ENCODE measurements around the gene PRR23E. TPM values are rescaled to one million over a fixed set of nuclear protein-coding genes. Genes with fewer than 3 reads are reported as not detected.

Gene PRR23E
- total and polyA plus RNA-seq, 2 experiments from 2014 or later, result not detected

DNA sequence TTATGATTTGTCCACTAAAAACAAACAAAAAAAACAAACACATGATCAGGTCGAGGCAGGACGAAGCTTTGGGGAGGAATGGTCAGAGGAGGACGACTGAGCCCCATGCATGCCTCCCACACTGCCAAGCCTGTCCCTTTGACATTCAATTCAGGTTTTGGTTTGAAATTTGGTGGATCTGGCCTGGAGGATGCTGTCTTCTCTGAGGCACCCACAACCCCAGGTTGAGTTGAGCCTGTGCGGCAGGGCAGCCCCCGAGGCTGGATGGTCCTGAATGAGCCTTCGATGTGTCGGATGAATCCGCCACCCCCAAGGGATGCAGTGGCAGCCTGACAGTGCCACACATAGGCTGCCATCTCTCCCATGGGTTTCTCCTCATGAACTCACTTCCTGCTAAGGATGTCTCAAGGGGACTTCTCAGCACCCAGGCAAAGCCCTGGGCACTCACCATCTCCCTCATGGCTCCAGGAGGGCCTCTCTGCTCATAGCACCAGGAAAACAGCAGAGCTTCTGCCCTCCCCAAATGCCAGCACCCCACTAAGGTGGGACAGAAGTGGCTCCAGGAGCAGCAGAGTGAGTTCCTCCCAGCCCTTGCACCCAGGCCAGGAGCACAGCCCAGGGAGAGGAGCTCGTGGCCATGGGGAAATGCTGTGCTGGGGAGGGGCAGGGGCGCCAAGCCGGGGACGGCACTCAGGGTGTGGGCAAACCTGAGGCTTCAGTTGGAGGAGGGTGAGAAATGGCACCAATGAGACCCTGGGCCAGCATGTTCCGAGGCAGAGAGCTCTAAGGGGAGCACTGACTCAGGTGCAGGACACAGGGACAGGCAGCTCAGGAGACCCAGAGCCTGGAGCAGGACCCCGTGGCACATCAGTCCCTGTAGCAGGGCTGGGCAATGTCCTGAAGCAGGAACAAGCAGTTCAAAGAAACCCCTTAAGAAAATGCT, 18.5 kb downstream of the PRR23E start:
- no peak overlapping the region for H2AFZ ChIP-seq
- no peaks in the 10 kb centered on the region for H3K36me3 Mint-ChIP-seq (ENCODE audit: low read depth)
- H3K4me3 Mint-ChIP-seq, result no peak overlapping the region
- no peaks in the 10 kb centered on the region for H3K36me3 ChIP-seq (ENCODE audit: insufficient read depth)
- no peaks in the 10 kb centered on the region for H4K20me1 ChIP-seq (replicated peaks; ENCODE audit: insufficient read depth)
- H3K27me3 Mint-ChIP-seq (ENCODE audit: insufficient read depth, low read depth, poor library complexity), result peaks cover 13% of the 10 kb centered on the region
- H3K9me2 ChIP-seq (ENCODE audit: insufficient read depth), result no peaks in the 10 kb centered on the region
- H3K4me3 ChIP-seq, result no peak overlapping the region
- H3K27me3 ChIP-seq (ENCODE audit: insufficient read depth), result no peaks in the 10 kb centered on the region
- no peak overlapping the region for H3K27ac Mint-ChIP-seq
- H3K9me3 Mint-ChIP-seq, result no peaks in the 10 kb centered on the region
- H3K27ac ChIP-seq (ENCODE audit: low read depth), result no peak overlapping the region
- no peak overlapping the region for H3K4me2 ChIP-seq
- H3K79me2 ChIP-seq (replicated peaks; ENCODE audit: insufficient read depth), result no peaks in the 10 kb centered on the region
- H3F3A ChIP-seq (replicated peaks; ENCODE audit: low read depth), result no peaks in the 10 kb centered on the region
- ATAC-seq (no peak), DNase-seq (ENCODE audit: low spot score) (no peak)
- TF ChIP-seq ZNF114 (CRISPR knock-in tag; IDR thresholded peaks at IDR 0.05), result no peak
- no peak for TF ChIP-seq JUNB (IDR thresholded peaks at IDR 0.05; ENCODE audit: unreplicated experiment)
- no peak for TF ChIP-seq REST (IDR thresholded peaks at IDR 0.05; ENCODE audit: unreplicated experiment)
- TF ChIP-seq POLR2AphosphoS5 (IDR thresholded peaks at IDR 0.05; ENCODE audit: low read depth), result no peak
- TF ChIP-seq STAT1 (IDR thresholded peaks at IDR 0.05; ENCODE audit: unreplicated experiment), result no peak
- TF ChIP-seq, protein P1, sequence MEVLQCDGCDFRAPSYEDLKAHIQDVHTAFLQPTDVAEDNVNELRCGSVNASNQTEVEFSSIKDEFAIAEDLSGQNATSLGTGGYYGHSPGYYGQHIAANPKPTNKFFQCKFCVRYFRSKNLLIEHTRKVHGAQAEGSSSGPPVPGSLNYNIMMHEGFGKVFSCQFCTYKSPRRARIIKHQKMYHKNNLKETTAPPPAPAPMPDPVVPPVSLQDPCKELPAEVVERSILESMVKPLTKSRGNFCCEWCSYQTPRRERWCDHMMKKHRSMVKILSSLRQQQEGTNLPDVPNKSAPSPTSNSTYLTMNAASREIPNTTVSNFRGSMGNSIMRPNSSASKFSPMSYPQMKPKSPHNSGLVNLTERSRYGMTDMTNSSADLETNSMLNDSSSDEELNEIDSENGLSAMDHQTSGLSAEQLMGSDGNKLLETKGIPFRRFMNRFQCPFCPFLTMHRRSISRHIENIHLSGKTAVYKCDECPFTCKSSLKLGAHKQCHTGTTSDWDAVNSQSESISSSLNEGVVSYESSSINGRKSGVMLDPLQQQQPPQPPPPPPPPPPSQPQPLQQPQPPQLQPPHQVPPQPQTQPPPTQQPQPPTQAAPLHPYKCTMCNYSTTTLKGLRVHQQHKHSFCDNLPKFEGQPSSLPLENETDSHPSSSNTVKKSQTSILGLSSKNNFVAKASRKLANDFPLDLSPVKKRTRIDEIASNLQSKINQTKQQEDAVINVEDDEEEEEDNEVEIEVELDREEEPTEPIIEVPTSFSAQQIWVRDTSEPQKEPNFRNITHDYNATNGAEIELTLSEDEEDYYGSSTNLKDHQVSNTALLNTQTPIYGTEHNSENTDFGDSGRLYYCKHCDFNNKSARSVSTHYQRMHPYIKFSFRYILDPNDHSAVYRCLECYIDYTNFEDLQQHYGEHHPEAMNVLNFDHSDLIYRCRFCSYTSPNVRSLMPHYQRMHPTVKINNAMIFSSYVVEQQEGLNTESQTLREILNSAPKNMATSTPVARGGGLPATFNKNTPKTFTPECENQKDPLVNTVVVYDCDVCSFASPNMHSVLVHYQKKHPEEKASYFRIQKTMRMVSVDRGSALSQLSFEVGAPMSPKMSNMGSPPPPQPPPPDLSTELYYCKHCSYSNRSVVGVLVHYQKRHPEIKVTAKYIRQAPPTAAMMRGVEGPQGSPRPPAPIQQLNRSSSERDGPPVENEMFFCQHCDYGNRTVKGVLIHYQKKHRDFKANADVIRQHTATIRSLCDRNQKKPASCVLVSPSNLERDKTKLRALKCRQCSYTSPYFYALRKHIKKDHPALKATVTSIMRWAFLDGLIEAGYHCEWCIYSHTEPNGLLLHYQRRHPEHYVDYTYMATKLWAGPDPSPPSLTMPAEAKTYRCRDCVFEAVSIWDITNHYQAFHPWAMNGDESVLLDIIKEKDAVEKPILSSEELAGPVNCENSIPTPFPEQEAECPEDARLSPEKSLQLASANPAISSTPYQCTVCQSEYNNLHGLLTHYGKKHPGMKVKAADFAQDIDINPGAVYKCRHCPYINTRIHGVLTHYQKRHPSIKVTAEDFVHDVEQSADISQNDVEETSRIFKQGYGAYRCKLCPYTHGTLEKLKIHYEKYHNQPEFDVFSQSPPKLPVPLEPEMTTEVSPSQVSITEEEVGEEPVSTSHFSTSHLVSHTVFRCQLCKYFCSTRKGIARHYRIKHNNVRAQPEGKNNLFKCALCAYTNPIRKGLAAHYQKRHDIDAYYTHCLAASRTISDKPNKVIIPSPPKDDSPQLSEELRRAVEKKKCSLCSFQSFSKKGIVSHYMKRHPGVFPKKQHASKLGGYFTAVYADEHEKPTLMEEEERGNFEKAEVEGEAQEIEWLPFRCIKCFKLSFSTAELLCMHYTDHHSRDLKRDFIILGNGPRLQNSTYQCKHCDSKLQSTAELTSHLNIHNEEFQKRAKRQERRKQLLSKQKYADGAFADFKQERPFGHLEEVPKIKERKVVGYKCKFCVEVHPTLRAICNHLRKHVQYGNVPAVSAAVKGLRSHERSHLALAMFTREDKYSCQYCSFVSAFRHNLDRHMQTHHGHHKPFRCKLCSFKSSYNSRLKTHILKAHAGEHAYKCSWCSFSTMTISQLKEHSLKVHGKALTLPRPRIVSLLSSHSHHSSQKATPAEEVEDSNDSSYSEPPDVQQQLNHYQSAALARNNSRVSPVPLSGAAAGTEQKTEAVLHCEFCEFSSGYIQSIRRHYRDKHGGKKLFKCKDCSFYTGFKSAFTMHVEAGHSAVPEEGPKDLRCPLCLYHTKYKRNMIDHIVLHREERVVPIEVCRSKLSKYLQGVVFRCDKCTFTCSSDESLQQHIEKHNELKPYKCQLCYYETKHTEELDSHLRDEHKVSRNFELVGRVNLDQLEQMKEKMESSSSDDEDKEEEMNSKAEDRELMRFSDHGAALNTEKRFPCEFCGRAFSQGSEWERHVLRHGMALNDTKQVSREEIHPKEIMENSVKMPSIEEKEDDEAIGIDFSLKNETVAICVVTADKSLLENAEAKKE (CRISPR knock-in tag; IDR thresholded peaks at IDR 0.05), result no peak
- no peak for TF ChIP-seq NANOG (IDR thresholded peaks at IDR 0.05; ENCODE audit: borderline replicate concordance)
- TF ChIP-seq EZH2phosphoT487 (IDR thresholded peaks at IDR 0.05; ENCODE audit: unreplicated experiment), result no peak
- no peak for TF ChIP-seq CREB1 (CRISPR knock-in tag; IDR thresholded peaks at IDR 0.05; ENCODE audit: low read depth)
- no peak for TF ChIP-seq ZNF331 (CRISPR knock-in tag; IDR thresholded peaks at IDR 0.05; ENCODE audit: low read depth)
- no peak for TF ChIP-seq EZH2 (IDR thresholded peaks at IDR 0.05; ENCODE audit: low read depth, unreplicated experiment)
- TF ChIP-seq ETS1 (IDR thresholded peaks at IDR 0.05), result no peak
- TF ChIP-seq CTCF (conservative IDR thresholded peaks at IDR 0.05; ENCODE audit: low read depth in 2 of 2), result no peak
- H3K4me1 Mint-ChIP-seq, result no peaks in the 10 kb centered on the region; the same call in 1 of the 3 replicates
- H3K4me1 ChIP-seq (ENCODE audit: insufficient read depth), result no peaks in the 10 kb centered on the region

All from GM23338 (cell line).